ENCODE data around the gene DRAM1. TPM values are rescaled to one million over a fixed set of nuclear protein-coding genes. Genes with fewer than 3 reads are reported as not detected.

DRAM1 gene
- total RNA-seq, 4 donors from 2014 or later = 22.3 to 37.5 (median 25.4) TPM

GRCh38 chr12:101951002-101951670 is 73.8 kb downstream of the DRAM1 start:
- ATAC-seq (ENCODE audit: low FRiP score) (no peak), DNase-seq (ENCODE audit: low spot score) (no peak)
- TF ChIP-seq CTCF (IDR thresholded peaks at IDR 0.05) = no peak

GRCh38 chr12:101954113-101954512 is 76.7 kb downstream of the DRAM1 start:
- ATAC-seq (ENCODE audit: low FRiP score) (no peak), DNase-seq (ENCODE audit: low spot score) (no peak)
- no peak for TF ChIP-seq CTCF (IDR thresholded peaks at IDR 0.05)

GRCh38 chr12:101954676-101955075 is 77.3 kb downstream of the DRAM1 start:
- no peak for DNase-seq (ENCODE audit: low spot score)
- no peak for ATAC-seq (ENCODE audit: low FRiP score)
- no peak for TF ChIP-seq CTCF (IDR thresholded peaks at IDR 0.05)

- ATAC-seq (ENCODE audit: low FRiP score) (no peak), DNase-seq (ENCODE audit: low spot score) (no peak)
- TF ChIP-seq CTCF (IDR thresholded peaks at IDR 0.05) = no peak
These were observed 80.0 kb downstream of the DRAM1 start for GRCh38 chr12:101957252-101957959.

GRCh38 chr12:101959607-101960006 is 82.2 kb downstream of the DRAM1 start:
- ATAC-seq (ENCODE audit: low FRiP score) (no peak), DNase-seq (ENCODE audit: low spot score) (no peak)
- TF ChIP-seq CTCF (IDR thresholded peaks at IDR 0.05) = no peak

- DNase-seq (ENCODE audit: low spot score) (no peak), ATAC-seq (ENCODE audit: low FRiP score) (no peak)
- no peak for TF ChIP-seq CTCF (IDR thresholded peaks at IDR 0.05)
These were observed 85.1 kb downstream of the DRAM1 start for GRCh38 chr12:101962486-101962885.

GRCh38 chr12:101963697-101964096 is 86.3 kb downstream of the DRAM1 start:
- no peak for TF ChIP-seq CTCF (IDR thresholded peaks at IDR 0.05)
- ATAC-seq (ENCODE audit: low FRiP score) (no peak), DNase-seq (ENCODE audit: low spot score) (no peak)

All from omental fat pad (tissue), 4 donors.